Sigmoid colon (tissue), 7 donors: ENCODE results near the gene CST6. TPM values are rescaled to one million over a fixed set of nuclear protein-coding genes. Genes with fewer than 3 reads are reported as not detected.

Experiments
- DNase-seq: peaks from one replicate; pipeline ENCODE4 v3.0.0-alpha.2; 2019
- H3K27ac ChIP-seq, 4 donors: fragments of 200-600 bp; sonication (generic); one replicate each; pipeline ENCODE4 v1.5.1; 2016 to 2019; ENCODE audit warnings: mild to moderate bottlenecking in 1 of 4
- H3K27me3 ChIP-seq, 3 donors: fragments of 200-600 bp; sonication (generic); one replicate each; pipeline ENCODE4 v1.5.1; 2019; ENCODE audit warnings: mild to moderate bottlenecking in 1 of 3
- H3K36me3 ChIP-seq, 4 donors: fragments of 200-600 bp; sonication (generic); one replicate each; pipeline ENCODE4 v1.5.1; 2016 to 2019
- H3K4me1 ChIP-seq, 4 donors: fragments of 200-600 bp; sonication (generic); one replicate each; pipeline ENCODE4 v1.5.1; 2017 to 2019
- H3K4me3 ChIP-seq, 4 donors: fragments of 200-600 bp; sonication (generic); one replicate each; pipeline ENCODE4 v1.5.1; 2017 to 2019; ENCODE audit warnings: mild to moderate bottlenecking in 2 of 4, moderate library complexity in 1 of 4
- H3K9me3 ChIP-seq, 4 donors: fragments of 200-600 bp in 3 of 4; sonication (generic) in 3 of 4; one replicate each; pipeline versions ENCODE4 v1.5.1 to v1.6.1; 2013 to 2019
- EP300 ChIP-seq, 4 donors: sonication (generic); formaldehyde crosslinking; IDR thresholded peaks; one replicate each; pipeline ENCODE4 v1.6.1; 2017; ENCODE audit warnings: antibody characterized with exemption in 4 of 4
- POLR2A ChIP-seq, 2 donors: fragments of 450-650 bp; IDR thresholded peaks; one replicate each; pipeline ENCODE4 v1.6.1; 2016; ENCODE audit warnings: antibody characterized with exemption in 2 of 2, mild to moderate bottlenecking in 2 of 2, moderate library complexity in 2 of 2
- POLR2AphosphoS5 ChIP-seq, 4 donors: sonication (generic); formaldehyde crosslinking; IDR thresholded peaks; one replicate each; pipeline ENCODE4 v1.6.1; 2017; ENCODE audit warnings: antibody characterized with exemption in 4 of 4
- WGBS, 2 donors: extraction: QIAGEN DNeasy Blood & Tissue Kit; methylation state at CpG; one replicate each; pipeline ENCODE4 v1.1.7; 2013; 5-methylcytosine and 5-hydroxymethylcytosine counted together
- intact Hi-C: fragments of 100-400 bp; cut with DNase I; formaldehyde crosslinking; loops from one replicate; pipeline ENCODE4 v1.15.1; 2023
- polyA plus RNA-seq, 3 donors: library from polyadenylated mRNA; stranded (reverse); fragments of 200-250 nt; gene quantifications; one replicate each; pipeline ENCODE4 v1.2.3, GENCODE V29; 2013
- total RNA-seq, 4 donors: library from RNA; depleted of rRNA; stranded (reverse); fragments of >200 nt; gene quantifications; one replicate each; pipeline ENCODE4 v1.1.0, GENCODE V29; 2016
- TF ChIP-seq, protein P1 (sequence below), 4 experiments: fragments of 450-650 bp in 3 of 4; fragments of 200-600 bp in 1 of 4; IDR thresholded peaks; one replicate each; pipeline ENCODE4 v1.5.1; 2016 to 2019; ENCODE audit warnings: antibody characterized with exemption in 4 of 4, mild to moderate bottlenecking in 3 of 4, moderate library complexity in 2 of 4
- donor health status: healthy with polysubstance abuse.
- donor health status: Bipolar disorder and iron deficiency.
- donor health status: healthy.

The CST6 gene
- total and polyA plus RNA-seq, 7 donors, result 0.10 to 1.2 TPM; not detected in 5

DNA sequence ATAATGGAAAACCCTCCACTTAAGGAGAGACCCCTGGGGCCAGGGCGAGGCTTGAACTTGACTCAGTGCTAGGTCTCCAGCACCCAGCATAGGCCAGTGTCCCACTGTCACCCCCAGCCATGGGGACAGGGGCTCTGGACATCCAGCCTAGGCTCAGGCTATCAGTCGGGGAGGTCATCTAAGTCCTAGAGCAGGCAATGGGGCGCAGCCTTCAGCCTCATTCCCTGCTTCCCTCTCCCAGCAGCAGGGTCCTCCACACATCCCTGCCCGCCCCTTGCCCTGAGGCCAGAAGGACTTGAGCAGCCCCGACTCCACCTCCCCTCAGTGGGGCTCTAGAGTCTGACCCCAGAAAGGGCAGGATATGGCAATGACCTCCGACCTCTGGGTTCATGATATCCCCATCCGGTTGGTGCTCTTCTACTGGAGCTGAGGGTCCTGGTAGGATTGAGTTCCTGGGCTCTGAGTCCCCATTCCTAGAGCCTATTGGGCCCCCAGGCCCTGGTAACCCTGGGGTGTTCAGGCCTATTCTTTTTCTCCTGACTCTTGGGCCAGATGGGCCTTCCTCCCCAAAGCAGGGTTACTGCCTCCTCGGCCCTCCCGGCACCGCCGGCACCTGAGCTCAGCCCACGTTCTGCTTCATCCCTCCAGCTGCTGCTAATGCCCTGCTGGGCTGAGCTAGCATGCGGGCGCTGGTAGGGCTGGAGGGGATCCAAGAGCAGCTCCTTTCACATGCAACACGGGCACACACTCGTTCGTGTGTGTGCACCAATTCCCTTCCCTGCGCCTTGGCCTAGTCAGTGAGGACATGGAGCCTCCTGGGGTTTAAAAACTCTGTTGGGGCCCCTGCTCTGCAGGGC is 4.4 kb downstream of the CST6 start:
- intact Hi-C loops, result no loop called here
- no peak overlapping the region for H3K27ac ChIP-seq
- WGBS, 2 donors, result 85 to 90% methylated on average over 18 of the region's 18 CpGs
- no peaks in the 10 kb centered on the region for H3K36me3 ChIP-seq
- peaks cover 15 to 29% (median 27%) of the 10 kb centered on the region in 3 donors for H3K27me3 ChIP-seq
- H3K4me3 ChIP-seq, result no peak overlapping the region
- DNase-seq, result no peak
- TF ChIP-seq, protein P1, sequence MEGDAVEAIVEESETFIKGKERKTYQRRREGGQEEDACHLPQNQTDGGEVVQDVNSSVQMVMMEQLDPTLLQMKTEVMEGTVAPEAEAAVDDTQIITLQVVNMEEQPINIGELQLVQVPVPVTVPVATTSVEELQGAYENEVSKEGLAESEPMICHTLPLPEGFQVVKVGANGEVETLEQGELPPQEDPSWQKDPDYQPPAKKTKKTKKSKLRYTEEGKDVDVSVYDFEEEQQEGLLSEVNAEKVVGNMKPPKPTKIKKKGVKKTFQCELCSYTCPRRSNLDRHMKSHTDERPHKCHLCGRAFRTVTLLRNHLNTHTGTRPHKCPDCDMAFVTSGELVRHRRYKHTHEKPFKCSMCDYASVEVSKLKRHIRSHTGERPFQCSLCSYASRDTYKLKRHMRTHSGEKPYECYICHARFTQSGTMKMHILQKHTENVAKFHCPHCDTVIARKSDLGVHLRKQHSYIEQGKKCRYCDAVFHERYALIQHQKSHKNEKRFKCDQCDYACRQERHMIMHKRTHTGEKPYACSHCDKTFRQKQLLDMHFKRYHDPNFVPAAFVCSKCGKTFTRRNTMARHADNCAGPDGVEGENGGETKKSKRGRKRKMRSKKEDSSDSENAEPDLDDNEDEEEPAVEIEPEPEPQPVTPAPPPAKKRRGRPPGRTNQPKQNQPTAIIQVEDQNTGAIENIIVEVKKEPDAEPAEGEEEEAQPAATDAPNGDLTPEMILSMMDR (IDR thresholded peaks at IDR 0.05), result no peak
- peaks cover 0 to 11% (median 8%) of the 10 kb centered on the region in 4 donors for H3K4me1 ChIP-seq
- H3K9me3 ChIP-seq, result no peaks in the 10 kb centered on the region

DNA sequence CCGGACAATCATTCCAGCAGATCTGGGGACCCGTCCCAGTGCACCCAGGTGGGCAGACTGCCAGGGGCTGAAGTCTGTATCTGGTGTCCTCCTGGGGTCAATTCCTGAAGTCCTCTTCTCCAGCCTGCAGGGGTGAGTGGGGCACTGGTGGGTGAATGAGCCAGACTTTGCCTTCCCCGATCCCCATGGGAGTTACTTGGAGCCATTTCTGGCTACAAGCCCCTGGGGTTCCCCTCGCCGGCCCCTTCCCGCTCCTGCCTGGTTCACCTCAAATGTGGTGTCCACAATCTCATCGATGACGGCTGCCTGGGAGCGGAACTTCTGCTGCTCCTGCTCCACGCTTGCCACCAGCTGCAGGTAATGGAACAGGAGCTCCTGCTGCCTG is 5.0 kb downstream of the CST6 start:
- DNase-seq, result no peak
- Histone ChIP-seq H3K4me1 (peaks cover 0 to 6% (median 5%) of the 10 kb centered on the region in 4 donors), H3K27me3 (peaks cover 13 to 24% (median 22%) of the 10 kb centered on the region in 3 donors), H3K36me3 (no peaks in the 10 kb centered on the region), H3K9me3 (no peaks in the 10 kb centered on the region), H3K4me3 (no peak overlapping the region), H3K27ac (no peak overlapping the region)
- TF ChIP-seq EP300 (IDR thresholded peaks at IDR 0.05), result no peak
- WGBS, 2 donors, result 89 to 90% methylated on average over 10 of the region's 10 CpGs
- intact Hi-C loops, result no loop called here

DNA sequence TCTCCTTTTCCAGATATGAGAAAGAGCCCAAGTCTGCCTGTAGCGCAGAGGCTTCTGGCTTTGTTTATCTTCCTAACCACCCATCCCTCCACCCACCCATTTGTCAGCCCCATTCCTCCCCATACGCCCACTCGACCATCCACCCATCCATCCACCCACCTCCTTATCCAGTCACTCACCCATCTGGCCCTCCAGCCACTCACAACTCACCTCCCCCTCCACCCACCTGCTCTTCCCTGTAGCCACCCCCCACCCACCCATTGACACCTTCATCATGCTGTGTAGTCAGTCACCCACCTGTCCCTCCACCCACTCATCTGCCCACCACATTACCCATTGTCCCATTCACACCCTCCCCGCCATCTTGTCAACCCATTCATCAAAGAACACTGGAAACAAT is 5.5 kb downstream of the CST6 start:
- H3K36me3 ChIP-seq, result no peaks in the 10 kb centered on the region
- DNase-seq, result no peak
- no peak for TF ChIP-seq POLR2AphosphoS5 (IDR thresholded peaks at IDR 0.05)
- TF ChIP-seq, protein P1 (IDR thresholded peaks at IDR 0.05), result no peak
- TF ChIP-seq EP300 (IDR thresholded peaks at IDR 0.05), result no peak
- TF ChIP-seq POLR2A (IDR thresholded peaks at IDR 0.05), result no peak
- intact Hi-C loops, result no loop called here
- 69 to 87% methylated on average over 4 of the region's 4 CpGs for WGBS, 2 donors
- peaks cover 7 to 18% (median 17%) of the 10 kb centered on the region in 3 donors for H3K27me3 ChIP-seq
- H3K4me3 ChIP-seq, result no peak overlapping the region
- H3K9me3 ChIP-seq, result no peaks in the 10 kb centered on the region
- H3K4me1 ChIP-seq, result peaks cover 0 to 4% (median 3%) of the 10 kb centered on the region in 4 donors
- H3K27ac ChIP-seq, result no peak overlapping the region

DNA sequence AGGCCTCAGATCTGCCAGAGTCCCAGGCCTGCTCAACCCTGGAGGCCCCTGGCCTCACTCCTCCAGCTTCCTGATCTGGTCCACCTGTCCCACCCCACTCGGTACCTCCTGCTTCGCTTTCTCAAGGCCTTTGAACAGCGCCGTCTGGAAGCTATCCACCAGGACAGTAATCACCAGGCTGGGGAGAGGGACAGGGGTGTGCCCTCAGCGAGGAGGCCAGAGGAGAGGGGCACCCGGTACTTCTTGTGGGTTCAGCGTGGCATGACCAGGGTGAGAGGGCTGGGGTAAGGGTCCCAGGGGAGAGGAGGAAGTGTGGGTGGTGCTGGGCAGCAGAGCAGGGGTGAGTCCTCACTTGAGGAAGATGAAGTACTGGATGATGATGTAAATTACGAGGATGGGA is 8.4 kb downstream of the CST6 start:
- 70 to 74% methylated on average over 8 of the region's 8 CpGs for WGBS, 2 donors
- peaks cover 0 to 9% (median 9%) of the 10 kb centered on the region in 4 donors for H3K4me1 ChIP-seq
- no peaks in the 10 kb centered on the region for H3K27me3 ChIP-seq
- H3K27ac ChIP-seq, result no peak overlapping the region
- H3K36me3 ChIP-seq, result no peaks in the 10 kb centered on the region
- no peak overlapping the region for H3K4me3 ChIP-seq
- TF ChIP-seq POLR2A (IDR thresholded peaks at IDR 0.05) (no peak), POLR2AphosphoS5 (IDR thresholded peaks at IDR 0.05) (no peak), EP300 (IDR thresholded peaks at IDR 0.05) (no peak)
- TF ChIP-seq, protein P1 (IDR thresholded peaks at IDR 0.05), result no peak
- no peaks in the 10 kb centered on the region for H3K9me3 ChIP-seq
- intact Hi-C loops, result no loop called here
- no peak for DNase-seq

GRCh38 chr11:66020618-66021357 is 9.0 kb downstream of the CST6 start:
- no peak for DNase-seq
- TF ChIP-seq POLR2A (IDR thresholded peaks at IDR 0.05), result no peak
- TF ChIP-seq, protein P1 (IDR thresholded peaks at IDR 0.05), result no peak
- TF ChIP-seq POLR2AphosphoS5 (IDR thresholded peaks at IDR 0.05), result no peak
- no peak for TF ChIP-seq EP300 (IDR thresholded peaks at IDR 0.05)
- H3K4me3 ChIP-seq, result no peak overlapping the region
- no peaks in the 10 kb centered on the region for H3K9me3 ChIP-seq
- no peaks in the 10 kb centered on the region for H3K36me3 ChIP-seq
- no peaks in the 10 kb centered on the region for H3K27me3 ChIP-seq
- no peak overlapping the region for H3K27ac ChIP-seq
- H3K4me1 ChIP-seq, result peaks cover 0 to 9% (median 9%) of the 10 kb centered on the region in 4 donors
- intact Hi-C loops, result no loop called here
- 79 to 85% methylated on average over 25 of the region's 25 CpGs for WGBS, 2 donors
